Activated naive CD8-positive, alpha-beta T cell treated with anti-CD3 and anti-CD28 coated beads, Interleukin-2, amount 10 ng/mL, durations not matched to agents 7 days and 5 days (primary cell): ENCODE measurements around the gene KCND2. TPM values are rescaled to one million over a fixed set of nuclear protein-coding genes. Genes with fewer than 3 reads are reported as not detected.

Experiments
- ATAC-seq: fragments of 150-1000 bp; cut with Tn5 transposase; one replicate; pipeline ENCODE4 v1.10.0; 2021; ENCODE audit warnings: low read depth, moderate library complexity
- POLR2A ChIA-PET: fragments of 350-600 bp; sonication (Branson Sonifier 250); formaldehyde crosslinking; loops from one replicate; lab custom pipeline; 2021; ENCODE audit warnings: antibody characterized with exemption; lab: Charles Lee
- DNase-seq: peaks from one replicate; pipeline ENCODE4 v3.0.0; 2021
- H3K27ac Mint-ChIP-seq: one replicate; pipeline ENCODE4 v1.8.0; 2022; ENCODE audit warnings: mild to moderate bottlenecking, mixed read lengths
- H3K27me3 Mint-ChIP-seq: one replicate; pipeline ENCODE4 v1.8.0; 2022; ENCODE audit warnings: mild to moderate bottlenecking, moderate library complexity, mixed read lengths
- H3K36me3 Mint-ChIP-seq: one replicate; pipeline ENCODE4 v1.8.0; 2021; ENCODE audit warnings: mild to moderate bottlenecking, mixed read lengths
- H3K4me1 Mint-ChIP-seq: one replicate; pipeline ENCODE4 v1.8.0; 2021; ENCODE audit warnings: mixed read lengths
- H3K4me3 Mint-ChIP-seq: one replicate; pipeline ENCODE4 v1.8.0; 2022; ENCODE audit warnings: mild to moderate bottlenecking, moderate library complexity, mixed read lengths
- H3K9me3 Mint-ChIP-seq: one replicate; pipeline ENCODE4 v1.8.0; 2021; ENCODE audit warnings: mixed read lengths
- total RNA-seq, 2 experiments: library from RNA; stranded (reverse); gene quantifications; one replicate each; pipeline ENCODE4 v1.2.3, GENCODE V29; 2021

KCND2 gene
- total RNA-seq, 2 experiments from 2014 or later = not detected

DNA sequence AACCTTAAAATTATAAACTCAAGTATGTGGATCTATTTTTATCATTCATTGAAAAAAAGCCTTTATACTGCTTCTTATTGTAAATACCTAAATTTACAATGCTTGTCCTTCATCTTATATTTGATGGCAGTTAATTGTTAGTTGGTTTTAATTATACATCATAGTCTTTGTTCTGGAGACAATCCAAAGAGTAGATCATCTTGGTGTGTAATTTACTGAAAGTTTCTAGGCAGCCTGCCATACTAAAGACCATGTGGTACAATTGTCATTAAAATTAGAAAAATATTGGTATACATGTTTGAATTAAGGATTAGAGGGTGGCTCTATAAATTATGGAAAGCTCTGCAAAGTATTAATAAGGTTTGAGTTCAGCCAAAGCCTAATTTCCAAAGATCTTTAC, 231.4 kb downstream of the KCND2 start:
- no peaks in the 10 kb centered on the region for H3K36me3 Mint-ChIP-seq
- no peak for DNase-seq
- H3K9me3 Mint-ChIP-seq = no peaks in the 10 kb centered on the region
- POLR2A ChIA-PET = no interaction called here
- H3K4me1 Mint-ChIP-seq = no peaks in the 10 kb centered on the region
- no peak for ATAC-seq
- no peak overlapping the region for H3K27ac Mint-ChIP-seq
- no peaks in the 10 kb centered on the region for H3K27me3 Mint-ChIP-seq
- no peak overlapping the region for H3K4me3 Mint-ChIP-seq

DNA sequence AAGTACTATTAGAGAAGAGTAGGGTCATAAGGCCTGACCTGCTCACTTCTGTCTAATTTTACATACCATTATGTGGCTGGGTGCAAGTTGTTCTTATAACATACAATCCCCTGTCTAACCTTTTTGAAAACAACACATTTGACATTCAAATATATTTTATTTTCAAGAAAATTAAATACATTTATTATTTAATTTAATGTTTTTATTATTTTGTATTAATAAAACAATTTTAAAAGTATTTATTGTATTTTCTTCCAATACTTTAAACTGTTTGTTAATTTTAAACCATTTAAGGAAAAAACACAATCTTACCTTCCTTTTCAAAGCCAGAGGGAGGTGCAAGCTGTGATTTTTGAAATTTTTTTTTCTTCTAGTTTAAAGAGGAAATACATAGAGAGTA, 232.8 kb downstream of the KCND2 start:
- H3K27ac Mint-ChIP-seq = no peak overlapping the region
- H3K27me3 Mint-ChIP-seq = no peaks in the 10 kb centered on the region
- POLR2A ChIA-PET = no interaction called here
- H3K36me3 Mint-ChIP-seq = no peaks in the 10 kb centered on the region
- H3K9me3 Mint-ChIP-seq = no peaks in the 10 kb centered on the region
- no peaks in the 10 kb centered on the region for H3K4me1 Mint-ChIP-seq
- DNase-seq (no peak), ATAC-seq (no peak)
- H3K4me3 Mint-ChIP-seq = no peak overlapping the region

DNA sequence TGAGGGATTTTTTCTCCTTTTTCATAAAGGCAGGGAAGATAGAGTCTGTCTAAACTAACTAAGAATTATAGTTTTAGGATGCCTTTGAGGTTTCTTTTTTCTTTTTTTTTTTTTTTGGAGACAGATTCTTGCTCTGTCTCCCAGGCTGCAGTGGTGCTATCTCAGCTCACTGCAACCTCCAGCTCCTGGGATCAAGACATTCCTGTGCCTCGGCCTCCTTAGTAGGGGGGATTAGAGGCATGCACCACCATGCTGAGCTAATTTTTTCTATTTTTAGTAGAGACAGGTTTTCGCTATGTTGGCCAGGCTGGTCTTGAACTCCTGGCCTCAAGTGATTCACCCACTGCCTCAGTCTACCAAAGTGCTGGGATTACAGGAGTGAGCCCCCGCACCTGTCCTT, 239.7 kb downstream of the KCND2 start:
- Mint-ChIP-seq H3K9me3 (no peaks in the 10 kb centered on the region), H3K27ac (no peak overlapping the region), H3K27me3 (no peaks in the 10 kb centered on the region), H3K4me1 (no peaks in the 10 kb centered on the region), H3K4me3 (no peak overlapping the region), H3K36me3 (no peaks in the 10 kb centered on the region)
- no peak for ATAC-seq
- POLR2A ChIA-PET = no interaction called here
- no peak for DNase-seq

DNA sequence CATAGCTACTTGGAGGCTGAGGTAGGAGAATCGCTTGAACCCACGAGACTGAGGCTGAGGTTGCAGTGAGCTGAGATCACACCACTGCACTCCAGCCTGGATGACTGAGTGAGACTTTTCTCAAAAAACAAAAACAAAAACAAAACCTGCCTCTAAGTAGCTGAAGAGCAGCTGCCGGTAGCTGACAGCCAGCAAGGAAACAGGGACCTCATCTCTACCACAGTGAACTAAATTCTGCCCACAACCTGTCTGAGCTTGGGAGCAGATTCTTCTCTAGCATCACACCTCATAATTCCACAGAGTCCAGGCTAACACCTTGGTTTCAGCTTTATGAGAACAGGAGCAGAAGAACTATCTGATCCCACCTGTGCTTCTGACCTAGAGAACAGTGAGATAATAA, 246.2 kb downstream of the KCND2 start:
- no peak for ATAC-seq
- Mint-ChIP-seq H3K4me1 (no peaks in the 10 kb centered on the region), H3K36me3 (no peaks in the 10 kb centered on the region), H3K27me3 (no peaks in the 10 kb centered on the region), H3K27ac (no peak overlapping the region), H3K4me3 (no peak overlapping the region), H3K9me3 (peaks cover 3% of the 10 kb centered on the region)
- DNase-seq = no peak
- POLR2A ChIA-PET = no interaction called here

DNA sequence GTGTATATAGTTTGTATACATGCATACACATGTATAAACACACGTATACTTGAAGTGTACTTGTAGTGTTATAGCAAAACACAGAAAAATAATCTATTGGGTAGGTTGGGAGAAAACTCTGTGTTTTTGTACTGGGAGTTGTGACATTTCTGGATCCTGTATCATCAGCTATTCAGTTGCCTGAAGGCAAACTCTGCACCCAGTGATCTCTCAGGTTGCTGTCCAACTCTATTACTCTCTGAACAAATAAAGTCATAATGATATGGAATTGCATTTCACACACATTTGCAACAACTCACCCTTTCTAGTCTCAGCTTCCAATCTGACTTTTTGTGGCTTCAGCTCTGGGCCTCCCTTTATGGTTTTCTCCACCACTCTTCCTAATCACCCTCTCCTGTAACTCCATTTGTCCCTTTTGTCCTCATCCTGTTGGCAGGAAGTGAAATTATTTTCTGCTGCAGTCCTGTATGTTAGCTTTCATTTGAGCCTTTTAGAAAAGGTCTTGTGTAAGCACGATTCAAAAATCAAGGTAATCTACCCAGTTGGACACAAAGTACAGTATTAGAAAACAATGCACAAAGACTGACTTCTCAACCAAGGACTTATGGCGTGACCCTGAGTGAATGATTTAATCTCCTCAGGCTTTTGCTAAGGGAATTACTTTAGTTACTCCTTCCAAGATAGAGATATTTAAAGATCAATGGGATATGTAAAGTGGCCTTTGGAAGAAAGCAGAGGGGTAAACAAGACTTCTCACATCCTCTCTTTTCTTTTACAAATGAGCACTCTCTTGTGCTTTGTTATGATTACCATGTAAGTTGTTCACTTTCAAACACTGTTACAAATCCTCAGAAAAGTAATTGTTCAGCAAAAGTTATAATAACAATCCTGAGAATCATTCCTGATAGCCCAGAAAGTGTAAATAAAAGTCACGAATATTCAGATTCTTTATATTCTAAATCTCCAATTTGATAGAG, 249.1 kb downstream of the KCND2 start:
- Mint-ChIP-seq H3K27ac (no peak overlapping the region), H3K4me3 (no peak overlapping the region), H3K27me3 (no peaks in the 10 kb centered on the region), H3K36me3 (no peaks in the 10 kb centered on the region), H3K9me3 (peaks cover 3% of the 10 kb centered on the region), H3K4me1 (no peaks in the 10 kb centered on the region)
- POLR2A ChIA-PET = no interaction called here
- no peak for DNase-seq
- no peak for ATAC-seq

DNA sequence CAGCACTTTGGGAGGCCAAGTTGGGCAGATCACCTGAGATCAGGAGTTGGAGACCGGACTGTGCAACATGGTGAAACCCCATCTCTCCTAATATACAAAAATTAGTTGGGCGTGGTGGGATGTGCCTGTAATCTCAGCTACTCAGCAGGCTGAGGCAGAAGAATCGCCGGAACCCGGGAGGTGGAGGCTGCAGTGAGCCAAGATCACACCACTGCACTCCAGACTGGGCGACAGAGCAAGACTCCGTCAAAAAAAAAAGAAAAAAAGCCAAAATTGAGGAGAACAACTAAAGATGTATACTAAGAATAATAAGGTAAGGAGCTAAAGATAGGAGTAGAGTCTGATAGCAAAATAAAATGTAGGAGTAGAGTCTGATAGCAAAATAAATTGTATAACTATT, 251.0 kb downstream of the KCND2 start:
- DNase-seq (no peak), ATAC-seq (no peak)
- no peaks in the 10 kb centered on the region for H3K9me3 Mint-ChIP-seq
- H3K4me1 Mint-ChIP-seq = no peaks in the 10 kb centered on the region
- no peaks in the 10 kb centered on the region for H3K27me3 Mint-ChIP-seq
- POLR2A ChIA-PET = no interaction called here
- no peak overlapping the region for H3K27ac Mint-ChIP-seq
- H3K4me3 Mint-ChIP-seq = no peak overlapping the region
- H3K36me3 Mint-ChIP-seq = no peaks in the 10 kb centered on the region

DNA sequence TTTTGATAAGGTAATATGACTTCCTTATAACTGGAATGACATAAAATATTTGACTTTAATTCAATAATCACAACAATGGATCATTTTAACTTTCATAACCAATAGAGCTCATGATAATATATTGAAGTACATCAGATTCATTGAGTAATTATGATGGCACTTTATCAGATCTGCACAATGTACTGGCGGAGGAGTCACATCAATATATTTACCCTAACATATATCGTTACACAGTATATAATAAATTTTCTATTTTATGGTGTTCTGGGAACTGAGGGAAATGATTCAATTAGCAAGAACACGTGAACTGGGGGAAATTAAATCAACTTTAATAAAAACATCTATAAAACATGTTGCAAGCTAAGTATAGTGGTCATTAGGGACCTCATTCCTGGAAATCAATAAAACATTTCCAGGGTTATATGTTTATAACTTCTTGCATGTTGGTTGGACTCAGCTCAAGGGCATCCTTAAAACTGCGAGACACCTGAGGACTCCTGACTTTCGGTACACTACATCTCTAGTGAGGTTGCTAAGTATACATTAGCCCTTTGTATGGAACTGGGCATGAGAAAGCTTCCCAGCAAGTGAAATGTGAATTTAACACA, 254.0 kb downstream of the KCND2 start:
- no peaks in the 10 kb centered on the region for H3K36me3 Mint-ChIP-seq
- ATAC-seq (no peak), DNase-seq (no peak)
- H3K4me3 Mint-ChIP-seq = no peak overlapping the region
- no peaks in the 10 kb centered on the region for H3K27me3 Mint-ChIP-seq
- H3K9me3 Mint-ChIP-seq = no peaks in the 10 kb centered on the region
- H3K27ac Mint-ChIP-seq = no peak overlapping the region
- POLR2A ChIA-PET = no interaction called here
- no peaks in the 10 kb centered on the region for H3K4me1 Mint-ChIP-seq

DNA sequence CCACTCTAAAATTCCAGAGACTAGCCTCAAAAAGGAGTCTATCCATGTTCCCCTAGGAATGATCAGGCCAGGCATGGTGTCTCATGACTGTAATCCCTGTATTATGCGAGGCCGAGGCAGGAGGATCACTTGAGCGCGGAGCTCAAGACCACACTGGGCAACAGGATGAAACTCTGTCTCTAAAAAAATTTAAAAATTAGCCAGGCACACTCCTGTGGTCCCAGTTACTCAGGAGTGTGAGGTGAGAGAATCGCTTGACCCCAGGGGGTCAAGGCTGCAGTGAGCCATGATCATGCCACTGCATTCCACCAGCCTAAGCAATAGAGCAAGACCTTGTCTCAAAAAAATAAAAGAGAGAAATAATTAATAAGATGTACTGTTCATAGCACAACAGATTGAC, 256.8 kb downstream of the KCND2 start:
- ATAC-seq (no peak), DNase-seq (no peak)
- Mint-ChIP-seq H3K27me3 (no peaks in the 10 kb centered on the region), H3K4me3 (no peak overlapping the region), H3K4me1 (no peaks in the 10 kb centered on the region), H3K9me3 (no peaks in the 10 kb centered on the region), H3K27ac (no peak overlapping the region), H3K36me3 (no peaks in the 10 kb centered on the region)
- POLR2A ChIA-PET = no interaction called here

DNA sequence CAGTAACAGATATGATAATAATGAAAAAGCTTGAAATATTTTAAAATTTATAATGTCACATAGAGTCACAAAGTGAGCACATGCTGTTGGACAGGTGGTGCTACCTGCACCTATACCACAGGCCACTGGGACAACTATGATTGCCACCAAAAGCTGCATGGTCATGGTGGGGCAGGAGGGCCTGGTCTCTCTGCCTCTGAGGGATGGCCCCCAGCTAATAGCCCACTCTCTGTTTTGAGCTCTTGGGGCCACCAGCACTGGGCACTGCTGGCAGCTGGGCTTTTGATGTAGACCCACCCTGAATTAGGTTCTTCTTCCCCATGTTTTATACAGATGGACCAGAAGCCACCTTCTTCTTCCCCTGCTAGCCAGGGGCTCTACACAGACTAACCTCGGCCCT, 265.4 kb downstream of the KCND2 start:
- no peaks in the 10 kb centered on the region for H3K27me3 Mint-ChIP-seq

DNA sequence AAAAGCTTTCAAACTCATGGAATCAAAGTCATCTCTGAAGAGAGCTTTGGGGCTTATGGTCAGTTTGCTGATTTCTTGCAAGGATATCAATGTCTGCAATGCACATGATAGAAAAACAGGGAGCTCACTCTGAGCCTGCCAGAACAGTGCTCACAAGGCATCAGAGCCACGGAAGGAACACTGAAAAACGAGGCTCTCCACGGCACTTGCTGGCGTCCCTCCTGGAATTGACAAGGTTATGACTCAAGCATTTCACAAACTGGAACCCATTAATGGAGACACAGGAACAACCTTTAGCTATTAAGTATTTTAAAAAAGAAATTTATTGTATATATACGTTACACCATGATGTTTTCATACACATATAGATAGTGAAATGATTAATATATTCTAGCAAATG, 266.3 kb downstream of the KCND2 start:
- DNase-seq (no peak), ATAC-seq (no peak)
- H3K36me3 Mint-ChIP-seq = no peaks in the 10 kb centered on the region
- H3K27me3 Mint-ChIP-seq = no peaks in the 10 kb centered on the region
- no peaks in the 10 kb centered on the region for H3K9me3 Mint-ChIP-seq
- no peak overlapping the region for H3K27ac Mint-ChIP-seq
- H3K4me1 Mint-ChIP-seq = no peaks in the 10 kb centered on the region
- POLR2A ChIA-PET = no interaction called here
- no peak overlapping the region for H3K4me3 Mint-ChIP-seq

More for the DNA sequence above, 265.4 kb downstream of the KCND2 start:
- Mint-ChIP-seq H3K4me1 (no peaks in the 10 kb centered on the region), H3K4me3 (no peak overlapping the region), H3K36me3 (no peaks in the 10 kb centered on the region), H3K27ac (no peak overlapping the region), H3K9me3 (no peaks in the 10 kb centered on the region)
- no peak for ATAC-seq
- POLR2A ChIA-PET = no interaction called here
- DNase-seq = no peak

DNA sequence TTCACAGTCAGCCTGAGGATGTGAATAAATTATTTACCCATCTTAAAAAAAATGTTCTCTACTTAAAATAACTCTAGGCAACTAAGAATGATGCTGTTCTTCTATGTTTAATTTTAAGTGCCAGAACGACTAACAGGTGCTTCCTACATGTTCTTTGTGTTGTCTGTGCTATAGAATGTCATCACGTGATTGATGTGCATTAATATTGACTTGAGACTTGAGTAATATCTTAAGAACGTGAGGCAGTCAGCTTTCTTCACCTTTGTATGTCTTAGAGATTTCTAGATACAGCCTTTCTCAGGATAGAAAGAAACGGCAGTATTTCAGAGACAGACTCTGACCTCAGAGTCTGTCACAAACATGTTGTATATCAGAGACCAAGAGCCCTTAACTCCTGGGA, 274.6 kb downstream of the KCND2 start:
- DNase-seq (no peak), ATAC-seq (no peak)
- no peaks in the 10 kb centered on the region for H3K36me3 Mint-ChIP-seq
- no peaks in the 10 kb centered on the region for H3K9me3 Mint-ChIP-seq
- H3K4me3 Mint-ChIP-seq = no peak overlapping the region
- no peaks in the 10 kb centered on the region for H3K4me1 Mint-ChIP-seq
- no peak overlapping the region for H3K27ac Mint-ChIP-seq
- POLR2A ChIA-PET = no interaction called here
- no peaks in the 10 kb centered on the region for H3K27me3 Mint-ChIP-seq

DNA sequence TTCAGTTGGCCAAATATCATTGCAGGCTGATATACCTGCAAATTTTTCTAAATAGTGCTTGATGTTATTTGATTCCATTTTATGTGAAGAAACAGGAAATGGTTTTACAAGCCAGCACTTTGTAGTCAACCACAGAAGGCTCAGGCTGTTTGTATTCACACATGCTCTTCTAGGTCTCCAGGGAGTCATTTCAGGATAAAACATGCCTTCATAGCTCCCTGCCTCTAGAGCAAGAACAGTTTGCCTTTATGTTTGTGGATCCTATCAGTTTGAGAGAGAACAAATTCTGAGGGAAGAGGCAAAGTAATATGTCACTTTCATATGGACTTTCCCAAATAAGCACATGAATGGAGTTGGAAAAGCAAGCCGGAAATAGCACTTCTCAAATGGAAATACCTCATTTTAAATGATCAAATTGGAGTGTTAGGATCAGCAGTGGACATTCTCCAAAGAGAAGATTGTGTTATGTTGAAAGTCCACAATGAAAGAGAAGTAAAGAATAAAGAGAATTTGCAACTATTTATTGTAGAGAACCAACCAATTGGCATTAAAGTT, 277.6 kb downstream of the KCND2 start:
- no peak for DNase-seq
- Mint-ChIP-seq H3K4me3 (no peak overlapping the region), H3K9me3 (no peaks in the 10 kb centered on the region), H3K4me1 (no peaks in the 10 kb centered on the region), H3K27ac (no peak overlapping the region), H3K27me3 (no peaks in the 10 kb centered on the region), H3K36me3 (no peaks in the 10 kb centered on the region)
- ATAC-seq = no peak
- POLR2A ChIA-PET = no interaction called here

DNA sequence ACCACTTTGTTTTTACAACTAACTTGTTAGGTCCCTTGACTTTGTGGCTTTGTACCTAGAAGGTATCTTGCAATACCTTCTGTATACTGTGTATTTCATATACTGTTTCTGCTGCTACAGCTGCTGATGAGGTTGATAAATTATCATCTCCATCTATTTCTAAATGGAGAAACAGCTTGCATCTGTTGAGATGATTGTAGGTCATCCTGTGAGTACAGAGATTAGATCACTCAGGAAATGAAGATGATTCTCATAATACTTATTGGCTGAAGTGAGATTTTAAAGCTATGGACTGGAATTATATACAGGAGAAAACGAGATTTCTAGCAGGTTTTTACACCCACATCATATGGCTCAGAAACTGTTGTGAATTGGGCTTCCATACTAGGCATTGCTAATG, 280.5 kb downstream of the KCND2 start:
- POLR2A ChIA-PET = no interaction called here
- Mint-ChIP-seq H3K27ac (no peak overlapping the region), H3K9me3 (no peaks in the 10 kb centered on the region), H3K4me3 (no peak overlapping the region), H3K36me3 (no peaks in the 10 kb centered on the region), H3K27me3 (no peaks in the 10 kb centered on the region), H3K4me1 (no peaks in the 10 kb centered on the region)
- DNase-seq = no peak
- no peak for ATAC-seq
